HEK293 (cell line): ENCODE measurements around the gene LAMA4.

Experiments
- CTCF ChIA-PET: fragments of 350-600 bp; formaldehyde crosslinking; extraction: SDS; loops from one replicate; lab custom pipeline; 2021; ENCODE audit warnings: antibody characterized with exemption; lab: Yijun Ruan, JAX
- POLR2A ChIA-PET: fragments of 300-600 bp; formaldehyde crosslinking; extraction: SDS; loops from one replicate; lab custom pipeline; 2020; ENCODE audit warnings: antibody characterized with exemption, inconsistent platforms; lab: Yijun Ruan, JAX
- H3K27ac ChIP-seq: fragments of 200-500 bp; sonication (Bioruptor generic); 2 replicates; pipeline ENCODE4 v1.5.1; 2014; ENCODE audit warnings: low read depth, low read length, control low read depth, inconsistent platforms; ENCODE audit errors: extremely low read depth
- H3K36me3 ChIP-seq, 2 experiments: fragments of 200-500 bp in 1 of 2; sonication (Bioruptor generic) in 1 of 2; 1 replicate in 1 of 2; 2 replicates in 1 of 2; pipeline ENCODE4 v1.5.1; 2014 to 2017; ENCODE audit warnings: inconsistent platforms in 2 of 2, low read length in 2 of 2; ENCODE audit not compliant: control insufficient read depth in 2 of 2, insufficient read depth in 1 of 2
- H3K4me1 ChIP-seq: fragments of 200-500 bp; sonication (Bioruptor generic); 2 replicates; pipeline ENCODE4 v1.5.1; 2014; ENCODE audit warnings: mild to moderate bottlenecking, low read length, inconsistent platforms; ENCODE audit not compliant: control insufficient read depth, insufficient read depth
- H3K4me3 ChIP-seq: 2 replicates; pipeline ENCODE4 v1.5.1; 2011; ENCODE audit warnings: low read depth, mild to moderate bottlenecking, control low read depth, low read length, moderate library complexity
- H3K9me3 ChIP-seq: fragments of 200-500 bp; sonication (Bioruptor generic); 2 replicates; pipeline ENCODE4 v1.5.1; 2014; ENCODE audit warnings: low read depth, low read length, inconsistent platforms; ENCODE audit not compliant: control insufficient read depth, insufficient read depth
- GFI1B ChIP-seq: fragments of 450-650 bp; formaldehyde crosslinking; IDR thresholded peaks from 2 replicates; pipeline ENCODE4 v1.5.1; 2016; ENCODE audit warnings: missing biosample characterization, missing genetic modification characterization
- GLIS1 ChIP-seq: fragments of 450-650 bp; formaldehyde crosslinking; IDR thresholded peaks from 2 replicates; pipeline ENCODE4 v1.5.1; 2016; ENCODE audit warnings: missing biosample characterization, missing genetic modification characterization
- HOXA7 ChIP-seq: sonication (generic); formaldehyde crosslinking; IDR thresholded peaks from 2 replicates; pipeline ENCODE4 v1.8.1; 2022; ENCODE audit warnings: missing genetic modification reagents, borderline replicate concordance
- KLF17 ChIP-seq: fragments of 450-650 bp; formaldehyde crosslinking; IDR thresholded peaks from 2 replicates; pipeline ENCODE4 v1.5.1; 2016; ENCODE audit warnings: missing biosample characterization, missing genetic modification characterization
- RBAK ChIP-seq: fragments of 450-650 bp; formaldehyde crosslinking; IDR thresholded peaks from 2 replicates; pipeline ENCODE4 v1.5.1; 2016; ENCODE audit warnings: missing biosample characterization, missing genetic modification characterization
- ZBTB11 ChIP-seq: fragments of 450-650 bp; formaldehyde crosslinking; conservative IDR thresholded peaks from 2 replicates; pipeline ENCODE4 v1.5.1; 2016; ENCODE audit warnings: low read depth, missing biosample characterization, missing genetic modification characterization
- ZBTB20 ChIP-seq: fragments of 450-650 bp; formaldehyde crosslinking; IDR thresholded peaks from 2 replicates; pipeline ENCODE4 v1.5.1; 2016; ENCODE audit warnings: missing biosample characterization, missing genetic modification characterization
- ZFHX2 ChIP-seq: fragments of 450-650 bp; formaldehyde crosslinking; conservative IDR thresholded peaks from 2 replicates; pipeline ENCODE4 v1.5.1; 2016; ENCODE audit warnings: missing biosample characterization, missing genetic modification characterization
- ZFP41 ChIP-seq: fragments of 450-650 bp; formaldehyde crosslinking; IDR thresholded peaks from 2 replicates; pipeline ENCODE4 v1.5.1; 2016; ENCODE audit warnings: missing biosample characterization, missing genetic modification characterization, borderline replicate concordance
- ZNF148 ChIP-seq: fragments of 450-650 bp; formaldehyde crosslinking; IDR thresholded peaks from 2 replicates; pipeline ENCODE4 v1.5.0; 2017; ENCODE audit warnings: missing biosample characterization, missing genetic modification characterization, borderline replicate concordance
- ZNF214 ChIP-seq: fragments of 450-650 bp; formaldehyde crosslinking; IDR thresholded peaks from 2 replicates; pipeline ENCODE4 v1.5.1; 2017; ENCODE audit warnings: missing biosample characterization, mild to moderate bottlenecking, missing genetic modification characterization, borderline replicate concordance
- ZNF362 ChIP-seq: fragments of 450-650 bp; formaldehyde crosslinking; IDR thresholded peaks from 2 replicates; pipeline ENCODE4 v1.5.1; 2016; ENCODE audit warnings: missing biosample characterization, missing genetic modification characterization
- ZNF366 ChIP-seq: fragments of 450-650 bp; formaldehyde crosslinking; conservative IDR thresholded peaks from 2 replicates; pipeline ENCODE4 v1.5.1; 2016; ENCODE audit warnings: missing biosample characterization, missing genetic modification characterization
- ZNF513 ChIP-seq: fragments of 450-650 bp; IDR thresholded peaks from 2 replicates; pipeline ENCODE4 v1.5.1; 2018; ENCODE audit warnings: missing biosample characterization, missing genetic modification characterization
- ZNF544 ChIP-seq: fragments of 450-650 bp; formaldehyde crosslinking; IDR thresholded peaks from 2 replicates; pipeline ENCODE4 v1.5.0; 2017; ENCODE audit warnings: missing biosample characterization, missing genetic modification characterization
- ZNF549 ChIP-seq: fragments of 450-650 bp; IDR thresholded peaks from 2 replicates; pipeline ENCODE4 v1.5.1; 2018; ENCODE audit warnings: missing biosample characterization, missing genetic modification characterization, mild to moderate bottlenecking, inconsistent platforms, moderate library complexity
- ZNF629 ChIP-seq: fragments of 450-650 bp; formaldehyde crosslinking; IDR thresholded peaks from 2 replicates; pipeline ENCODE4 v1.5.1; 2017; ENCODE audit warnings: missing biosample characterization, missing genetic modification characterization
- TF ChIP-seq, protein P1 (sequence below): fragments of 450-650 bp; formaldehyde crosslinking; IDR thresholded peaks from 2 replicates; pipeline ENCODE4 v1.5.1; 2016; ENCODE audit warnings: missing biosample characterization, missing genetic modification characterization

The LAMA4 gene

DNA sequence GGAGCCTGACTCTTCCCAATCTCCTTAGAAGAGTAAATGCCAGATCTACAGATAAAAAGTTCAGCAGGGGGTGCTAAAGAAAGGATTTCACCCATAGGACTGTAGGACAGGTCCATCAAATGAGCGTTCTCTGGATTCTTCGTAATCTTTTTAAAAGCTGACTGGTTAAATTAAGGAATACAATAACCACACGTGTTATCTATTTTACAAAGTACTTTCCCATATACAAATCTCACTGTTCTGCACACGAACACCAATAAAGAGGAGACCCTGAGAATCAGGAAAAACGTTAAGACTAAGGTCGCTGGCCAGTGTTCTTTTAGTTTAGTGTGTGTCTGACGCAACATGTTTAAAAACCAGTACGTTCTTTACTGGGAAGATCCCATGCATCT, 167.6 kb downstream of the LAMA4 start:
- Histone ChIP-seq H3K27ac (peak overlapping the region; percentile 76), H3K4me1 (peaks cover 4% of the 10 kb centered on the region; the same call in 1 of the 2 replicates)
- POLR2A ChIA-PET = interaction anchor here (0.6 to 1.8 kb wide), 11 partner anchors 23 to 1413 kb away, joined by 3 to 8 read pairs (median 3); partner anchors contain the start of gene FYN
- 0 out of 2 replicates have a peak, but pooled peaks have one; percentile 26 for TF ChIP-seq ZNF366 (tag by site-specific recombination)
- TF ChIP-seq GLIS1 (tag by site-specific recombination) = 0 out of 2 replicates have a peak, but pooled peaks have one; percentile 8
- TF ChIP-seq ZNF549 (tag by site-specific recombination) = no peak
- TF ChIP-seq, all 188 proteins: peak for 2
- H3K4me3 ChIP-seq = peak overlapping the region; percentile 83
- CTCF ChIA-PET = interaction anchor here (0.6 to 3.7 kb wide), 26 partner anchors 9 to 1637 kb away, joined by 3 to 32 read pairs (median 4); no protein-coding TSS in a partner anchor
- H3K36me3 ChIP-seq = peaks cover 0 to 26% of the 10 kb centered on the region in 2 experiments; a peak in 2 of 3 replicates
- H3K9me3 ChIP-seq = no peaks in the 10 kb centered on the region

DNA sequence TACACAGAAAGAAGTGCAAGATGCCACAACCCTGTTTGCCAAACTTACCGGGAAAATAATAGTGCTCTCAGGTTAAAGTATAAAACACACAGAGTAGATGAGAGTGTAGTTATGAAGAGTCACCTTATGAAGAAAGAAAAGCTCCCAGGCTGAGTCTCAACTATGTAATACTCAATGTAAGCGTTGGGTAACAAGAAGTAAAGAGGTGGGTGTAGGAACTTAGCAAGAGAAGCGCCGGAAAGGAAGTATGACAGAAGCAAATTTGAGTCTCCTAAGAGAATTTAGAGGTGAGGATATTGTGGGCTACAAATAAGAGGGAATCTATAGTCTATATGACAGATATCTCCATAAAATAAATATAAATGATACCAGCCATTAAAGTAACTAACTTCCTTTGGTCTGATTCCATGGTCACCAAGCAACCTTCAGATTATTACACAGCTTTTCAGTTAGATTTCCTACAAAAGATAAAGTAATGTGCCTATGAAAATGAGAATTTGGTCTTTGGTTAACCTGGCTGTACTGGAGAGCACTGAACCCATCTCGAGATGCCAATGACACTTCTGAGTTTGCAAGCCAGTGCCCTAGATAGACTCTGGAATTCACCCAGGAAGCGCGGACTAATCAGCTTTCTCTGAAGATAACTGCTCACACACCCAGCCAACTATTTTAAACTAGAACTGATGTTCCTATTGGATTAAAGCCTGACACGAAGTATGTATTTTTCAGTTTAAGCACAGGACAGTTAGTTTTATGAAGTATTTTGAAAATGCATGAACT, 168.9 kb downstream of the LAMA4 start:
- no peak overlapping the region for H3K4me3 ChIP-seq
- H3K36me3 ChIP-seq = peaks cover 2 to 34% of the 10 kb centered on the region in 2 experiments; a peak in 2 of 3 replicates
- ChIA-PET CTCF (interaction anchor here (0.7 to 3.7 kb wide), 13 partner anchors 11 to 479 kb away, joined by 3 to 32 read pairs (median 3); no protein-coding TSS in a partner anchor), POLR2A (no interaction called here)
- no peaks in the 10 kb centered on the region for H3K9me3 ChIP-seq
- no peak overlapping the region for H3K27ac ChIP-seq
- H3K4me1 ChIP-seq = peaks cover 4% of the 10 kb centered on the region; the same call in 1 of the 2 replicates
- TF ChIP-seq ZNF544 (tag by site-specific recombination) (no peak), ZNF362 (tag by site-specific recombination) (no peak), ZFHX2 (no peak), ZNF148 (tag by site-specific recombination) (no peak), ZNF629 (tag by site-specific recombination) (no peak), ZBTB11 (tag by site-specific recombination) (no peak), ZNF513 (tag by site-specific recombination) (no peak), HOXA7 (CRISPR knock-in tag) (no peak), ZFP41 (tag by site-specific recombination) (no peak), ZNF366 (tag by site-specific recombination) (no peak), KLF17 (no peak), RBAK (tag by site-specific recombination) (no peak), GFI1B (tag by site-specific recombination) (no peak), ZNF214 (tag by site-specific recombination) (no peak), ZBTB20 (tag by site-specific recombination) (no peak)
- TF ChIP-seq, protein P1, sequence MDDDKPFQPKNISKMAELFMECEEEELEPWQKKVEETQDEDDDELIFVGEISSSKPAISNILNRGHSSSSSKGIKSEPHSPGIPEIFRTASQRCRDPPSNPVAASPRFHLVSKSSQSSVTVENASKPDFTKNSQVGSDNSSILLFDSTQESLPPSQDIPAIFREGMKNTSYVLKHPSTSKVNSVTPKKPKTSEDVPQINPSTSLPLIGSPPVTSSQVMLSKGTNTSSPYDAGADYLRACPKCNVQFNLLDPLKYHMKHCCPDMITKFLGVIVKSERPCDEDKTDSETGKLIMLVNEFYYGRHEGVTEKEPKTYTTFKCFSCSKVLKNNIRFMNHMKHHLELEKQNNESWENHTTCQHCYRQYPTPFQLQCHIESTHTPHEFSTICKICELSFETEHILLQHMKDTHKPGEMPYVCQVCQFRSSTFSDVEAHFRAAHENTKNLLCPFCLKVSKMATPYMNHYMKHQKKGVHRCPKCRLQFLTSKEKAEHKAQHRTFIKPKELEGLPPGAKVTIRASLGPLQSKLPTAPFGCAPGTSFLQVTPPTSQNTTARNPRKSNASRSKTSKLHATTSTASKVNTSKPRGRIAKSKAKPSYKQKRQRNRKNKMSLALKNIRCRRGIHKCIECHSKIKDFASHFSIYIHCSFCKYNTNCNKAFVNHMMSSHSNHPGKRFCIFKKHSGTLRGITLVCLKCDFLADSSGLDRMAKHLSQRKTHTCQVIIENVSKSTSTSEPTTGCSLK = no peak
